IMR-90 (cell line): ENCODE data around the gene SAMSN1. TPM values are rescaled to one million over a fixed set of nuclear protein-coding genes. Genes with fewer than 3 reads are reported as not detected.

Source experiments
- ATAC-seq: fragments of 200-7000 bp; cut with Tn5 transposase; 2 replicates; pipeline ENCODE4 v1.9.1; 2020; ENCODE audit warnings: low read depth, mild to moderate bottlenecking, moderate library complexity
- BruUV-seq: library from RNA; stranded (reverse); fragments of 400-500 nt; replicated peaks from 2 replicates; lab custom pipeline; 2021; lab: Mats Ljungman, UMichigan
- CTCF ChIA-PET: fragments of 300-600 bp; formaldehyde crosslinking; extraction: SDS; loops from one replicate; lab custom pipeline; 2021; ENCODE audit warnings: antibody characterized with exemption; lab: Yijun Ruan, JAX
- POLR2A ChIA-PET: fragments of 300-600 bp; sonication (Branson Sonifier 250); formaldehyde crosslinking; loops from one replicate; lab custom pipeline; 2022; ENCODE audit warnings: antibody characterized with exemption; ENCODE audit not compliant: unreplicated experiment; lab: Charles Lee
- DNase-seq: peaks from one replicate; pipeline ENCODE4 v3.0.0; 2013
- H2AFZ ChIP-seq: replicated peaks from 2 replicates; pipeline ENCODE3; 2013; ENCODE audit warnings: low read length, mild to moderate bottlenecking; ENCODE audit not compliant: poor library complexity
- H2AK5ac ChIP-seq: 2 replicates; pipeline ENCODE4 v1.6.1; 2013; ENCODE audit warnings: low read depth, low read length, inconsistent platforms
- H2AK9ac ChIP-seq: replicated peaks from 2 replicates; pipeline ENCODE3; 2013; ENCODE audit warnings: mild to moderate bottlenecking, low read depth, low read length, moderate library complexity; ENCODE audit not compliant: poor library complexity
- H2BK120ac ChIP-seq: 2 replicates; pipeline ENCODE4 v1.6.1; 2013; ENCODE audit warnings: low read depth, low read length, inconsistent platforms
- H2BK15ac ChIP-seq: 3 replicates; pipeline ENCODE4 v1.6.1; 2013; ENCODE audit warnings: low read depth, low read length, inconsistent platforms
- H2BK20ac ChIP-seq: 2 replicates; pipeline ENCODE4 v1.6.1; 2013; ENCODE audit warnings: low read depth, mild to moderate bottlenecking, inconsistent platforms, low read length, moderate library complexity
- H2BK5ac ChIP-seq: 2 replicates; pipeline ENCODE4 v1.6.1; 2013; ENCODE audit warnings: mild to moderate bottlenecking, low read depth, low read length, inconsistent platforms; ENCODE audit not compliant: poor library complexity, severe bottlenecking
- H3K14ac ChIP-seq: replicated peaks from 2 replicates; pipeline ENCODE4 v1.6.1; 2013; ENCODE audit warnings: low read depth, low read length, inconsistent platforms
- H3K18ac ChIP-seq: 2 replicates; pipeline ENCODE4 v1.6.1; 2013; ENCODE audit warnings: low read depth, low read length, control low read depth
- H3K23ac ChIP-seq: 2 replicates; pipeline ENCODE4 v1.6.1; 2013; ENCODE audit warnings: low read depth, low read length, inconsistent platforms
- H3K27ac ChIP-seq: 2 replicates; pipeline ENCODE4 v1.5.1; 2013; ENCODE audit warnings: mild to moderate bottlenecking, control low read depth, low read length; ENCODE audit not compliant: insufficient read depth
- H3K27me3 ChIP-seq: 2 replicates; pipeline ENCODE4 v1.6.1; 2013; ENCODE audit warnings: low read length; ENCODE audit not compliant: control insufficient read depth, insufficient read depth
- H3K36me3 ChIP-seq: 2 replicates; pipeline ENCODE4 v1.6.1; 2013; ENCODE audit warnings: low read length, mixed read lengths; ENCODE audit not compliant: control insufficient read depth, insufficient read depth
- H3K4ac ChIP-seq: 2 replicates; pipeline ENCODE4 v1.6.1; 2013; ENCODE audit warnings: low read depth, low read length, inconsistent platforms
- H3K4me1 ChIP-seq: 2 replicates; pipeline ENCODE4 v1.6.1; 2013; ENCODE audit warnings: low read length, mixed read lengths; ENCODE audit not compliant: control insufficient read depth, insufficient read depth
- H3K4me2 ChIP-seq: 2 replicates; pipeline ENCODE4 v1.6.1; 2013; ENCODE audit warnings: low read depth, mild to moderate bottlenecking, control low read depth, low read length, moderate library complexity
- H3K4me3 ChIP-seq: 2 replicates; pipeline ENCODE4 v1.5.1; 2013; ENCODE audit warnings: low read depth, mild to moderate bottlenecking, control low read depth, low read length, moderate library complexity; ENCODE audit not compliant: insufficient read depth
- H3K56ac ChIP-seq: 2 replicates; pipeline ENCODE4 v1.6.1; 2013; ENCODE audit warnings: low read length, inconsistent platforms; ENCODE audit not compliant: insufficient read depth; ENCODE audit errors: extremely low read depth
- H3K79me1 ChIP-seq, 2 experiments: 2 replicates each; pipeline ENCODE4 v1.6.1; 2013; ENCODE audit warnings: low read length in 2 of 2, inconsistent platforms in 1 of 2, low read depth in 1 of 2
- H3K9ac ChIP-seq: 2 replicates; pipeline ENCODE4 v1.6.1; 2013; ENCODE audit warnings: low read depth, low read length, control low read depth
- H3K9me1 ChIP-seq: 2 replicates; pipeline ENCODE4 v1.6.1; 2013; ENCODE audit warnings: low read length, inconsistent platforms; ENCODE audit not compliant: insufficient read depth
- H3K9me3 ChIP-seq: 2 replicates; pipeline ENCODE4 v1.6.1; 2013; ENCODE audit warnings: low read length; ENCODE audit not compliant: control insufficient read depth, insufficient read depth
- H4K20me1 ChIP-seq: 2 replicates; pipeline ENCODE4 v1.6.1; 2013; ENCODE audit warnings: low read length, inconsistent platforms; ENCODE audit not compliant: insufficient read depth
- H4K5ac ChIP-seq: 2 replicates; pipeline ENCODE4 v1.6.1; 2013; ENCODE audit warnings: mild to moderate bottlenecking, low read depth, low read length, control low read depth
- H4K8ac ChIP-seq, 2 experiments: 2 replicates each; pipeline ENCODE4 v1.6.1; 2013; ENCODE audit warnings: low read depth in 2 of 2, low read length in 2 of 2, control low read depth in 1 of 2, inconsistent platforms in 1 of 2
- H4K91ac ChIP-seq: 2 replicates; pipeline ENCODE4 v1.6.1; 2013; ENCODE audit warnings: low read depth, low read length, inconsistent platforms; ENCODE audit not compliant: insufficient read depth
- CEBPB ChIP-seq: IDR thresholded peaks from 2 replicates; pipeline ENCODE4 v1.6.1; 2012; ENCODE audit warnings: low read depth, low read length, improper control_type of control experiment
- FOS ChIP-seq: fragments of 150-350 bp; IDR thresholded peaks from 2 replicates; pipeline ENCODE4 v1.6.1; 2016; ENCODE audit warnings: low read depth, low read length
- MAFK ChIP-seq: IDR thresholded peaks from 2 replicates; pipeline ENCODE4 v1.6.1; 2012; ENCODE audit warnings: low read depth, low read length, improper control_type of control experiment
- SMC3 ChIP-seq: fragments of 150-350 bp; IDR thresholded peaks from 2 replicates; pipeline ENCODE4 v1.6.1; 2016; ENCODE audit warnings: low read depth, mild to moderate bottlenecking, antibody characterized with exemption, low read length, moderate library complexity
- WGBS, 2 experiments: methylation state at CpG; one replicate each; pipeline versions ENCODE4 v1.1.5 to v1.1.7; 2013; ENCODE audit warnings: missing lambda C conversion rate in 2 of 2; ENCODE audit not compliant: insufficient read length in 1 of 2; ENCODE audit errors: extremely low coverage in 2 of 2; 5-methylcytosine and 5-hydroxymethylcytosine counted together
- dilution Hi-C: fragments of 300-500 bp; cut with HindIII; formaldehyde crosslinking; loops from one replicate; pipeline ENCODE4 v1.14.3; 2018; ENCODE audit warnings: low sequenced_read_pairs; ENCODE audit not compliant: unreplicated experiment
- in situ Hi-C: fragments of 300-500 bp; cut with MboI; formaldehyde crosslinking; loops from 3 replicates; pipeline ENCODE4 v1.14.3; 2019; ENCODE audit warnings: low sequenced_read_pairs, inconsistent platforms, mixed read lengths
- intact Hi-C: fragments of 100-400 bp; cut with micrococcal nuclease; formaldehyde crosslinking; loops from 2 replicates; pipeline ENCODE4 v1.10.0; 2022
- polyA plus RNA-seq, 3 experiments: library from polyadenylated mRNA; depleted of rRNA; stranded (reverse); fragments of >200 nt; gene quantifications; 2 replicates each; pipeline ENCODE4 v1.2.3, GENCODE V29; 2012; ENCODE audit warnings: low replicate concordance in 1 of 3
- total RNA-seq: library from RNA; depleted of rRNA; stranded (reverse); fragments of >200 nt; gene quantifications from 2 replicates; pipeline ENCODE4 v1.2.3, GENCODE V29; 2012

The SAMSN1 gene
- total and polyA plus RNA-seq, 2 of the 4 experiments (the other 2 are of a cell fraction) = not detected

DNA sequence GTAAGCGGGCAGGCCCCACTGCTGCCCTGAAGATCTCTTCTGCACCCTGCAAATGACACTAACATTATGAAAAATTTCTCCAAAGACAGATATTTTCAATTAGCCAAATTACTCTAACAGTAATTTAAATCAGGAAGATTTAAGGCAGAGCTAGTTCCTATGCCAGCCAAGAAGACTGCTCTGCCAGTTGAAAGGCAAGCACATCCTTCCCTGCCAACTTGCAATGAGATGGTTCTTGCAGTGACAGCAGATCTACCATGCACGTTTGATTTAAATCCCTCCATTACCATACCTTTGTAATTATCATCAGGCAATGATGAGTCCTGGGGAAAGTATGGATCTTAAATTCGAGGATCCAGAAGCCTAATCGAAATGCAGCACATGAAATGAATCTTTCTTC lies 76.5 kb downstream of the SAMSN1 start:
- H3K4me3 ChIP-seq = no peak overlapping the region
- no peak overlapping the region for H3K27ac ChIP-seq
- CTCF ChIA-PET = no interaction called here
- BruUV-seq = no TSS peak
- no peak for TF ChIP-seq CEBPB
- TF ChIP-seq MAFK = no peak
- TF ChIP-seq SMC3 = no peak
- no peak for TF ChIP-seq FOS
- no peak overlapping the region for H2BK120ac ChIP-seq
- H4K91ac ChIP-seq = no peak overlapping the region
- no peaks in the 10 kb centered on the region for H3K27me3 ChIP-seq
- H3K56ac ChIP-seq = no peak overlapping the region
- POLR2A ChIA-PET = no interaction called here
- no peaks in the 10 kb centered on the region for H4K20me1 ChIP-seq
- no peak overlapping the region for H3K14ac ChIP-seq
- H3K4ac ChIP-seq = no peak overlapping the region
- no peaks in the 10 kb centered on the region; the same call in 1 of the 2 replicates for H3K9me3 ChIP-seq
- no peaks in the 10 kb centered on the region for H3K4me1 ChIP-seq
- intact Hi-C loops (no loop called here), dilution Hi-C loops (no loop called here), in situ Hi-C loops (no loop called here)
- H2BK5ac ChIP-seq = no peak overlapping the region
- no peak overlapping the region for H3K18ac ChIP-seq
- no peak overlapping the region for H3K23ac ChIP-seq
- WGBS, 2 experiments = no CpG with 5 or more reads among the region's 4 CpGs
- H2AK9ac ChIP-seq = no peak overlapping the region
- H3K4me2 ChIP-seq = no peak overlapping the region
- no peak overlapping the region for H4K8ac ChIP-seq
- H4K5ac ChIP-seq = no peak overlapping the region
- ATAC-seq = no peak
- no peaks in the 10 kb centered on the region for H3K36me3 ChIP-seq
- no peak overlapping the region for H2BK20ac ChIP-seq
- H2BK15ac ChIP-seq = no peak overlapping the region
- H3K9ac ChIP-seq = no peak overlapping the region
- no peaks in the 10 kb centered on the region for H3K79me1 ChIP-seq
- H2AK5ac ChIP-seq = no peak overlapping the region
- no peak overlapping the region for H2AFZ ChIP-seq
- DNase-seq = no peak
- H3K9me1 ChIP-seq = no peaks in the 10 kb centered on the region
